Gastrocnemius medialis (tissue), 4 donors: ENCODE data around the gene GPATCH2L. TPM values are rescaled to one million over a fixed set of nuclear protein-coding genes. Genes with fewer than 3 reads are reported as not detected.

ENCODE experiments used
- ATAC-seq, 2 donors: fragments of 150-250 bp; one replicate each; pipeline ENCODE4 v1.9.1; 2016
- DNase-seq, 2 donors: peaks; one replicate each; pipeline ENCODE4 v3.0.0-alpha.2; 2019
- H3K27ac ChIP-seq, 4 donors: fragments of 200-600 bp; sonication (generic); 1 replicate in 1 of 4; 2 replicates in 3 of 4; pipeline ENCODE4 v1.5.1; 2016 to 2018; ENCODE audit warnings: mild to moderate bottlenecking in 2 of 4, moderate library complexity in 1 of 4
- H3K27me3 ChIP-seq, 3 donors: fragments of 200-600 bp; sonication (generic) in 2 of 3; 1 replicate in 1 of 3; 2 replicates in 2 of 3; pipeline versions ENCODE4 v1.5.1 to v1.6.0; 2016 to 2019; ENCODE audit warnings: mild to moderate bottlenecking in 1 of 3, moderate library complexity in 1 of 3
- H3K36me3 ChIP-seq, 2 donors: fragments of 200-600 bp; sonication (generic) in 1 of 2; one replicate each; pipeline ENCODE4 v1.5.1; 2017 to 2018
- H3K4me1 ChIP-seq, 2 donors: fragments of 200-600 bp; sonication (generic) in 1 of 2; one replicate each; pipeline ENCODE4 v1.5.1; 2016 to 2017; ENCODE audit warnings: mild to moderate bottlenecking in 2 of 2
- H3K4me3 ChIP-seq, 4 donors: fragments of 200-600 bp; sonication (generic) in 3 of 4; 1 replicate in 1 of 4; 2 replicates in 3 of 4; pipeline ENCODE4 v1.5.1; 2016 to 2019; ENCODE audit warnings: mild to moderate bottlenecking in 2 of 4
- H3K9me3 ChIP-seq, 3 donors: fragments of 200-600 bp; sonication (generic) in 2 of 3; 1 replicate in 1 of 3; 2 replicates in 2 of 3; pipeline ENCODE4 v1.5.1; 2016 to 2019
- POLR2A ChIP-seq, 2 donors: fragments of 450-650 bp; IDR thresholded peaks; one replicate each; pipeline ENCODE4 v1.6.1; 2017; ENCODE audit warnings: antibody characterized with exemption in 2 of 2, mild to moderate bottlenecking in 2 of 2, moderate library complexity in 2 of 2
- in situ Hi-C, 4 donors: fragments of 200-750 bp; cut with MboI; loops; one replicate each; pipeline versions ENCODE4 v1.15.0 to v1.8.0; 2017; ENCODE audit warnings: low sequenced_read_pairs in 4 of 4
- intact Hi-C: fragments of 100-400 bp; cut with DNase I; formaldehyde crosslinking; loops from one replicate; pipeline ENCODE4 v1.15.1; 2023; ENCODE audit warnings: low total_unique reads
- total RNA-seq, 4 donors: library from RNA; depleted of rRNA; stranded (reverse); fragments of >200 nt; gene quantifications; one replicate each; pipeline versions ENCODE4 v1.1.0 to v1.2.3, GENCODE V29; 2016
- TF ChIP-seq, protein P1 (sequence below), 5 experiments: fragments of 450-650 bp in 3 of 5; fragments of 200-600 bp in 2 of 5; sonication (generic) in 2 of 5; IDR thresholded peaks in 4 of 5; conservative IDR thresholded peaks in 1 of 5; 1 replicate in 4 of 5; 2 replicates in 1 of 5; pipeline ENCODE4 v1.5.1; 2016 to 2019; ENCODE audit warnings: antibody characterized with exemption in 5 of 5, mild to moderate bottlenecking in 3 of 5, moderate library complexity in 3 of 5

Gene GPATCH2L
- total RNA-seq, 4 donors from 2014 or later = 24.6 to 63.5 (median 41.9) TPM

DNA sequence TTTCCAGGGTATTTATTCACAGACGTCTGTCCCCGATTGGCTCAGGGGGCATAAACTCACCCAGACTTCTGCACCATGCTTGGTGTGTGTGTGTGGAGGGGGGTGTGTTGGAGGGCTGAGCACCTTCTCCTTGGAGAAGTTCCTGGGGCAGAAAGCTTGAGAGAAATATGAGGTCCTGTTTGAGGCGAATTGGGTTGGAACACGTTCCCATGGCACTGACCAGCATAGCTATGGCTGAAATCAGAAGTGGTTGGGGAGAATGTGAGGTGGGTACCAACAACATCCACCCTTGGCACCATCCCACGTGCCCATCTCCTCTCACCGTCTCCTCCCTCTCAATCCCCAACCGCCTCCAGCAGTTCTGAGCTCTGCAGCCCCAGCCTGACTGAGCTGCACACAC lies 16.0 kb upstream of the GPATCH2L start:
- ATAC-seq (no peak), DNase-seq (no peak)
- no peak overlapping the region for H3K4me3 ChIP-seq

DNA sequence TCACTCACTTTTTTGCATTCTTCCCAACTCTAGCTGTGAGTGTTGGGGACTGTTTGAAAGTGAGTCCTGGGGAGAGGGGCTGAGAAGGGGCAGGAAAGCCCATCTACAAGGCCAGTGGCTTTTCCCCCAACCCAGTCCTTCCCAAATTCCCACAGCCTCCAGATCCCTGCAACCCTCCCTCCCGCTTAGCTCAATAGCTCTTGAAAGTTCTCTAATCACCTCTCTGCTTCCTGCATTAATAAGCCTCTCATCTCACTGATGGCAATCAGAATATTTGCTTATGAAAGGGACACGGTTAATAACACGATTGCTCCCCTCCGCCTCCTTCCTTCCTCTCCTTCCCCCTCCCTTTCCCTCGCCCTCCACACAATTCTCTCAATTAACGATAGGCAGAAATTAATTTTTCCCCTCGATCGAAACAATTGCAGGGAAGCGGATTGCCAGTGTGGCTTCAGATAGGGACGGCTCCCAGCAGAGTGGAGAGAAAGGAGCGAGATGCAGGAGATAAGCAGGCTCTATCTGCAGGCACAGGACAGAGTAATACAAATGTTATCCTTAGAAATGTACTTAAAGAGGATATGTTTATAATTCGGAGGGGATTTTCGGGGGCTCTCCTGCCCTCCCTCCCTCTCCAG lies 15.1 kb upstream of the GPATCH2L start:
- TF ChIP-seq POLR2A (IDR thresholded peaks at IDR 0.05) = no peak
- TF ChIP-seq, protein P1, sequence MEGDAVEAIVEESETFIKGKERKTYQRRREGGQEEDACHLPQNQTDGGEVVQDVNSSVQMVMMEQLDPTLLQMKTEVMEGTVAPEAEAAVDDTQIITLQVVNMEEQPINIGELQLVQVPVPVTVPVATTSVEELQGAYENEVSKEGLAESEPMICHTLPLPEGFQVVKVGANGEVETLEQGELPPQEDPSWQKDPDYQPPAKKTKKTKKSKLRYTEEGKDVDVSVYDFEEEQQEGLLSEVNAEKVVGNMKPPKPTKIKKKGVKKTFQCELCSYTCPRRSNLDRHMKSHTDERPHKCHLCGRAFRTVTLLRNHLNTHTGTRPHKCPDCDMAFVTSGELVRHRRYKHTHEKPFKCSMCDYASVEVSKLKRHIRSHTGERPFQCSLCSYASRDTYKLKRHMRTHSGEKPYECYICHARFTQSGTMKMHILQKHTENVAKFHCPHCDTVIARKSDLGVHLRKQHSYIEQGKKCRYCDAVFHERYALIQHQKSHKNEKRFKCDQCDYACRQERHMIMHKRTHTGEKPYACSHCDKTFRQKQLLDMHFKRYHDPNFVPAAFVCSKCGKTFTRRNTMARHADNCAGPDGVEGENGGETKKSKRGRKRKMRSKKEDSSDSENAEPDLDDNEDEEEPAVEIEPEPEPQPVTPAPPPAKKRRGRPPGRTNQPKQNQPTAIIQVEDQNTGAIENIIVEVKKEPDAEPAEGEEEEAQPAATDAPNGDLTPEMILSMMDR (IDR thresholded peaks at IDR 0.05 in 4 of 5, conservative IDR thresholded peaks at IDR 0.05 in 1 of 5) = no peak
- peaks cover 30 to 80% (median 34%) of the 10 kb centered on the region in 3 donors for H3K27me3 ChIP-seq
- intact Hi-C loops (no loop called here), in situ Hi-C loops (no loop called here)
- no peaks in the 10 kb centered on the region for H3K36me3 ChIP-seq
- H3K27ac ChIP-seq = no peak overlapping the region
- ATAC-seq = no peak
- no peak for DNase-seq
- no peak overlapping the region for H3K4me3 ChIP-seq
- H3K9me3 ChIP-seq = no peaks in the 10 kb centered on the region
- H3K4me1 ChIP-seq = no peaks in the 10 kb centered on the region

More for the DNA sequence above, 16.0 kb upstream of the GPATCH2L start:
- peaks cover 33 to 78% (median 42%) of the 10 kb centered on the region in 3 donors for H3K27me3 ChIP-seq
- H3K36me3 ChIP-seq = no peaks in the 10 kb centered on the region
- intact Hi-C loops (no loop called here), in situ Hi-C loops (no loop called here)
- no peak overlapping the region for H3K27ac ChIP-seq
- H3K9me3 ChIP-seq = no peaks in the 10 kb centered on the region
- H3K4me1 ChIP-seq = no peaks in the 10 kb centered on the region
- TF ChIP-seq, protein P1 (IDR thresholded peaks at IDR 0.05 in 4 of 5, conservative IDR thresholded peaks at IDR 0.05 in 1 of 5) = no peak
- TF ChIP-seq POLR2A (IDR thresholded peaks at IDR 0.05) = no peak

DNA sequence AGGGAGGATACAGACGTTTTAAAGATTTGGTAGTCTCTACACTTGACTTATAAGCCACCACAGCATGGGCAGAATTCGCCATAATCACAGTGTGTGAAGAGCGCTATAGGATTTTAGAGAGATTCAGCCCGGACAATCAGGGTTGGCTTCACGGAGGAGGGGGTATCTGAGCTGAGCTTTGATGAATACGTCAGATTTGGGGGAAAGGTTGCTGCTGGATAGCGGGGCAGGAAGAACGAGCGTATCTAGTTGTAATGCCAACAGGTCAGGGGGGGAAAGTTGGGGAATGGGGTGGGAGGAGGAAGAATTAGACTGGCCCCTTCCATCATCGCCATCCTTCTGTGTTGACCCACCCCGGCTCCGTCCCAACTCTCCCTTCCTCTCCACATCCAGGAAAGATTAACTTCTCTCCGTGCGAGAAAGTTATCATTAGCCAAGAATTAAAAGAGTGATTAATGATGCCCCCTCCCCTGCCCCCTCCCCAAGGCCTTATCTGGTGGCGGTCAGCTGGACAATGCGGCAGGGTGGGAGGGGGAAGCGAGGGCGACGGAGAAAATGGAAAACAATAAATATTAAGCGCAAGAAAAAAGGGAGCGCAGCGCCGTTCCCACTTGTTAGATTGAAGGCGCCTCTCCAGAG lies 13.5 kb upstream of the GPATCH2L start:
- Histone ChIP-seq H3K27ac (no peak overlapping the region), H3K27me3 (peaks cover 26 to 78% (median 31%) of the 10 kb centered on the region in 3 donors), H3K9me3 (no peaks in the 10 kb centered on the region), H3K36me3 (no peaks in the 10 kb centered on the region), H3K4me1 (no peaks in the 10 kb centered on the region), H3K4me3 (peak overlapping the region; percentile 29 to 61 (median 38))
- DNase-seq = no peak
- intact Hi-C loops = no loop called here
- ATAC-seq = no peak
- no peak for TF ChIP-seq POLR2A (IDR thresholded peaks at IDR 0.05)
- TF ChIP-seq, protein P1 (IDR thresholded peaks at IDR 0.05 in 4 of 5, conservative IDR thresholded peaks at IDR 0.05 in 1 of 5) = no peak
- in situ Hi-C loops = no loop called here

DNA sequence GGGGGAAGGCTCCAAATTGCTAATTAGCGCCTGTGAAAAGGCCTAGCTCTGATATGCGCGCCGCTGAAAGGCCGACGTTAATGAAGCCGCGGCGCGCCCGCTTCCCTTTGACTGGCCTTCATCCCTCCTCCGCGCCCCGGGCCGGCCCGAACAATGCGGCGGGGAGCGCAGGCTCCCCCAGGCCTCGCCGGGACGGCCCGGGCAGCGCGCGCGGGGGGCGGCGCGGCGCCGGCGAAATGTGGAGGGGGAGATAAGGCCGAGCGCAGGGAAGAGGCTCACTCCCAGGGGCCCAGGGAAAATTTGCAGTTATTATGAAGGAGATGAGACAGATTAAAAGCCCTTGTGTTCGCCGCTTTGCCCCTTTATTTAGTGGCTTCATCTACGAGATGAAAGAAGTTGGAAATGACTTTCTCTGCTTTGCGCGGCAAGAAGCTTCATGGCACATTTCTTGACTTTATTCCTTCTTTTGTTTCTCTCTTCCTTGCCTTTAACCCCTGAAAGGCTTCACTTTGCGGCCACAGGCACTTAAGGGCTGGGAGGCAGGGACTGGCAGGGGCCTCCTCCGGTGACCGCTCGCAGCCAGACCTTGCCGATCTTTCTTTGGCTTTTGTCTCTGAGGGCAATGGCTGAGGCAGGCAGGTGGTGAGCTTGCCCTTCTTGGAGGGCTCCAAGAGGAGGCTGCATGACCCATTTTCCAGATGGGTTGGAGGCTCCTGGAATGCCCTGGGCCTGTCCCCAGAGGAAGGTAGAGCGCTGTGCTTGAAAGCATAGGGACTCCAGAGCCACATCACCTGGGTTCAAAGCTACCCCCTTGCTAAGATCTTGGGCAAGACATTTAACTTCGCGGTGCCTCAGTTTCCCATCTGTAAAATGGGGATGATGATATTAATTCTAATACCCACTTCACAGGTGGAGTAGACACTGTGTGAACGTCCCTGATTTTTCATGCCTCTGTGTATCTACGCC lies 12.7 kb upstream of the GPATCH2L start:
- Histone ChIP-seq H3K27me3 (peaks cover 26 to 72% (median 31%) of the 10 kb centered on the region in 3 donors), H3K9me3 (no peaks in the 10 kb centered on the region), H3K27ac (no peak overlapping the region), H3K4me3 (peak overlapping the region; percentile 29 to 61 (median 38)), H3K36me3 (no peaks in the 10 kb centered on the region), H3K4me1 (no peaks in the 10 kb centered on the region)
- intact Hi-C loops = no loop called here
- TF ChIP-seq POLR2A (IDR thresholded peaks at IDR 0.05) = no peak
- TF ChIP-seq, protein P1 (IDR thresholded peaks at IDR 0.05 in 4 of 5, conservative IDR thresholded peaks at IDR 0.05 in 1 of 5) = no peak
- ATAC-seq = no peak
- in situ Hi-C loops = no loop called here
- no peak for DNase-seq
